SK-N-SH (cell line): ENCODE measurements around the gene PHC3. TPM values are rescaled to one million over a fixed set of nuclear protein-coding genes. Genes with fewer than 3 reads are reported as not detected.

Experiments used
- CTCF ChIA-PET: fragments of 300-600, 350-600 bp; formaldehyde crosslinking; extraction: SDS; loops from one replicate; lab custom pipeline; 2021; lab: Yijun Ruan, JAX
- POLR2A ChIA-PET: fragments of 350-600 bp; sonication (Branson Sonifier 250); formaldehyde crosslinking; extraction: SDS; loops from one replicate; lab custom pipeline; 2020; ENCODE audit warnings: antibody characterized with exemption, inconsistent platforms; lab: Yijun Ruan, JAX
- DNase-seq: peaks from one replicate; pipeline ENCODE4 v3.0.0; 2012
- H2AFZ ChIP-seq: fragments of 200-600 bp; sonication (generic); 2 replicates; pipeline ENCODE4 v1.8.1; 2016; ENCODE audit warnings: antibody characterized with exemption, mild to moderate bottlenecking, low read depth
- H3F3A ChIP-seq: fragments of 200-600 bp; sonication (generic); replicated peaks from 2 replicates; pipeline ENCODE3; 2016; ENCODE audit warnings: antibody characterized with exemption, mild to moderate bottlenecking; ENCODE audit not compliant: insufficient read depth
- H3K27ac ChIP-seq, 2 experiments: fragments of 200-500 bp in 1 of 2; fragments of 200-600 bp in 1 of 2; sonication (Bioruptor generic) in 1 of 2; sonication (generic), shearing (Covaris generic) in 1 of 2; 2 replicates each; pipeline versions ENCODE4 v1.5.1 to v1.6.1; 2014 to 2016; ENCODE audit warnings: low read depth in 2 of 2, inconsistent platforms in 1 of 2, low read length in 1 of 2, mild to moderate bottlenecking in 1 of 2, mixed read lengths in 1 of 2
- H3K27me3 ChIP-seq: fragments of 200-600 bp; sonication (generic), shearing (Covaris generic); 2 replicates; pipeline ENCODE4 v1.6.1; 2016; ENCODE audit warnings: mixed run types; ENCODE audit not compliant: insufficient read depth
- H3K36me3 ChIP-seq, 2 experiments: fragments of 200-500 bp in 1 of 2; fragments of 200-600 bp in 1 of 2; sonication (Bioruptor generic) in 1 of 2; sonication (generic) in 1 of 2; replicated peaks in 1 of 2; 2 replicates each; pipeline versions ENCODE3 to v1.5.1; 2014 to 2016; ENCODE audit warnings: low read length in 1 of 2, mild to moderate bottlenecking in 1 of 2; ENCODE audit not compliant: insufficient read depth in 2 of 2, control insufficient read depth in 1 of 2
- H3K4me1 ChIP-seq, 2 experiments: fragments of 200-500 bp in 1 of 2; fragments of 200-600 bp in 1 of 2; sonication (Bioruptor generic) in 1 of 2; sonication (generic), shearing (Covaris generic) in 1 of 2; 2 replicates each; pipeline versions ENCODE4 v1.5.1 to v1.6.1; 2014 to 2016; ENCODE audit warnings: low read depth in 1 of 2, low read length in 1 of 2, mixed run types in 1 of 2; ENCODE audit not compliant: insufficient read depth in 2 of 2, control insufficient read depth in 1 of 2
- H3K4me2 ChIP-seq: fragments of 200-600 bp; sonication (generic), shearing (Covaris generic); 2 replicates; pipeline ENCODE4 v1.6.1; 2017; ENCODE audit warnings: mixed run types
- H3K4me3 ChIP-seq, 2 experiments: fragments of 200-500 bp in 1 of 2; fragments of 200-600 bp in 1 of 2; sonication (Bioruptor generic) in 1 of 2; sonication (generic), shearing (Covaris generic) in 1 of 2; 2 replicates each; pipeline versions ENCODE4 v1.5.1 to v1.8.1; 2014 to 2016; ENCODE audit warnings: low read depth in 2 of 2, inconsistent platforms in 1 of 2, low read length in 1 of 2, mild to moderate bottlenecking in 1 of 2, mixed read lengths in 1 of 2, moderate library complexity in 1 of 2
- H3K79me2 ChIP-seq: fragments of 200-600 bp; sonication (generic); 2 replicates; pipeline ENCODE4 v1.8.1; 2017; ENCODE audit warnings: mild to moderate bottlenecking; ENCODE audit not compliant: insufficient read depth
- H3K9ac ChIP-seq: fragments of 200-600 bp; sonication (generic); 2 replicates; pipeline ENCODE4 v1.6.1; 2017; ENCODE audit warnings: mixed run types
- H3K9me2 ChIP-seq: fragments of 200-600 bp; sonication (generic); 2 replicates; pipeline ENCODE4 v1.6.1; 2017; ENCODE audit warnings: mixed run types
- H3K9me3 ChIP-seq: fragments of 200-600 bp; sonication (generic); 2 replicates; pipeline ENCODE4 v1.6.1; 2017; ENCODE audit warnings: mixed run types, mild to moderate bottlenecking, moderate library complexity
- H4K20me1 ChIP-seq: fragments of 200-600 bp; sonication (generic); 2 replicates; pipeline ENCODE4 v1.6.1; 2017; ENCODE audit warnings: mild to moderate bottlenecking, mixed run types; ENCODE audit not compliant: insufficient read depth
- CHD2 ChIP-seq: fragments of 150-350 bp; IDR thresholded peaks from 2 replicates; pipeline ENCODE4 v1.6.1; 2018; ENCODE audit warnings: low read length; ENCODE audit not compliant: partially characterized antibody
- ELF1 ChIP-seq: IDR thresholded peaks from 2 replicates; pipeline ENCODE4 v1.4.0; 2012
- EP300 ChIP-seq, 2 experiments: IDR thresholded peaks; 2 replicates each; pipeline versions ENCODE4 v1.4.0 to v1.6.1; 2012; ENCODE audit warnings: borderline replicate concordance in 1 of 2, low read depth in 1 of 2, low read length in 1 of 2
- FOXJ3 ChIP-seq: sonication (generic); formaldehyde crosslinking; IDR thresholded peaks from 2 replicates; pipeline ENCODE4 v1.5.1; 2020; ENCODE audit warnings: mild to moderate bottlenecking, missing genetic modification reagents
- FOXM1 ChIP-seq: IDR thresholded peaks from 2 replicates; pipeline ENCODE4 v1.4.0; 2012; ENCODE audit warnings: low read depth, mild to moderate bottlenecking
- GABPA ChIP-seq: IDR thresholded peaks from 2 replicates; pipeline ENCODE4 v1.4.0; 2012; ENCODE audit warnings: low read depth, mild to moderate bottlenecking
- NFIC ChIP-seq: IDR thresholded peaks from 2 replicates; pipeline ENCODE4 v1.4.0; 2012; ENCODE audit warnings: borderline replicate concordance
- POLR2AphosphoS5 ChIP-seq: IDR thresholded peaks from 2 replicates; pipeline ENCODE4 v1.6.1; 2012; ENCODE audit warnings: low read depth, low read length
- RFX5 ChIP-seq: IDR thresholded peaks from 2 replicates; pipeline ENCODE4 v1.6.1; 2012; ENCODE audit warnings: mild to moderate bottlenecking, improper control_type of control experiment, low read length
- RXRA ChIP-seq: IDR thresholded peaks from 2 replicates; pipeline ENCODE4 v1.4.0; 2012; ENCODE audit warnings: low read depth, mild to moderate bottlenecking, borderline replicate concordance
- SIN3A ChIP-seq: IDR thresholded peaks from 2 replicates; pipeline ENCODE4 v1.6.1; 2012; ENCODE audit warnings: low read depth, mild to moderate bottlenecking, low read length, moderate library complexity, borderline replicate concordance
- SMC3 ChIP-seq: IDR thresholded peaks from 2 replicates; pipeline ENCODE4 v1.6.1; 2012; ENCODE audit warnings: low read depth, low read length, improper control_type of control experiment
- TAF1 ChIP-seq: IDR thresholded peaks from 2 replicates; pipeline ENCODE4 v1.6.1; 2012; ENCODE audit warnings: low read depth, mild to moderate bottlenecking, low read length, moderate library complexity, borderline replicate concordance
- TCF12 ChIP-seq: IDR thresholded peaks from 2 replicates; pipeline ENCODE4 v1.4.0; 2012
- TEAD4 ChIP-seq: IDR thresholded peaks from 2 replicates; pipeline ENCODE4 v1.4.0; 2012; ENCODE audit warnings: mild to moderate bottlenecking, borderline replicate concordance; ENCODE audit not compliant: insufficient read depth
- ZBTB33 ChIP-seq: IDR thresholded peaks from 2 replicates; pipeline ENCODE4 v1.4.0; 2012; ENCODE audit warnings: low read depth, borderline replicate concordance
- WGBS: methylation state at CpG from one replicate; pipeline ENCODE4 v1.1.6; 2017; ENCODE audit warnings: low lambda C conversion rate; 5-methylcytosine and 5-hydroxymethylcytosine counted together
- polyA plus RNA-seq, 3 experiments: library from polyadenylated mRNA; depleted of rRNA; stranded (reverse); fragments of >200 nt; gene quantifications; 2 replicates each; pipeline ENCODE4 v1.2.3, GENCODE V29; 2012
- TF ChIP-seq, protein P1 (sequence below): fragments of 200-600 bp; sonication (generic); IDR thresholded peaks from 2 replicates; pipeline ENCODE4 v1.6.1; 2017; ENCODE audit warnings: antibody characterized with exemption, mild to moderate bottlenecking, moderate library complexity

PHC3 gene
- polyA plus RNA-seq, 1 of the 3 experiments (the other 2 are of a cell fraction), result 9.2 TPM

- Histone ChIP-seq H2AFZ (no peak overlapping the region), H4K20me1 (no peaks in the 10 kb centered on the region), H3K79me2 (no peaks in the 10 kb centered on the region), H3K4me1 (no peaks in the 10 kb centered on the region), H3K27me3 (no peaks in the 10 kb centered on the region), H3K4me2 (no peak overlapping the region), H3K9me3 (no peaks in the 10 kb centered on the region), H3K4me3 (no peak overlapping the region), H3F3A (no peaks in the 10 kb centered on the region), H3K27ac (no peak overlapping the region), H3K36me3 (peaks cover 68 to 93% of the 10 kb centered on the region in 2 experiments), H3K9me2 (no peaks in the 10 kb centered on the region), H3K9ac (0 out of 2 replicates have a peak overlapping the region, but pooled peaks have one; percentile 8)
- ChIA-PET POLR2A (no interaction called here), CTCF (interaction anchor here (1.2 to 1.8 kb wide), 3 partner anchors 13 to 60 kb away, joined by 3 to 4 read pairs (median 4); partner anchors contain the start of gene GPR160)
- DNase-seq, result no peak
- 77% methylated on average over 1 of the region's 1 CpG for WGBS
- TF ChIP-seq, protein P1, sequence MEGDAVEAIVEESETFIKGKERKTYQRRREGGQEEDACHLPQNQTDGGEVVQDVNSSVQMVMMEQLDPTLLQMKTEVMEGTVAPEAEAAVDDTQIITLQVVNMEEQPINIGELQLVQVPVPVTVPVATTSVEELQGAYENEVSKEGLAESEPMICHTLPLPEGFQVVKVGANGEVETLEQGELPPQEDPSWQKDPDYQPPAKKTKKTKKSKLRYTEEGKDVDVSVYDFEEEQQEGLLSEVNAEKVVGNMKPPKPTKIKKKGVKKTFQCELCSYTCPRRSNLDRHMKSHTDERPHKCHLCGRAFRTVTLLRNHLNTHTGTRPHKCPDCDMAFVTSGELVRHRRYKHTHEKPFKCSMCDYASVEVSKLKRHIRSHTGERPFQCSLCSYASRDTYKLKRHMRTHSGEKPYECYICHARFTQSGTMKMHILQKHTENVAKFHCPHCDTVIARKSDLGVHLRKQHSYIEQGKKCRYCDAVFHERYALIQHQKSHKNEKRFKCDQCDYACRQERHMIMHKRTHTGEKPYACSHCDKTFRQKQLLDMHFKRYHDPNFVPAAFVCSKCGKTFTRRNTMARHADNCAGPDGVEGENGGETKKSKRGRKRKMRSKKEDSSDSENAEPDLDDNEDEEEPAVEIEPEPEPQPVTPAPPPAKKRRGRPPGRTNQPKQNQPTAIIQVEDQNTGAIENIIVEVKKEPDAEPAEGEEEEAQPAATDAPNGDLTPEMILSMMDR, result no peak
These were observed 82.8 kb downstream of the PHC3 start for GRCh38 chr3:170098753-170099152.

GRCh38 chr3:170096342-170096741 lies 85.2 kb downstream of the PHC3 start:
- no peak overlapping the region for H2AFZ ChIP-seq
- H3F3A ChIP-seq, result no peaks in the 10 kb centered on the region
- no peak overlapping the region for H3K27ac ChIP-seq
- no peaks in the 10 kb centered on the region for H3K27me3 ChIP-seq
- no peaks in the 10 kb centered on the region for H3K4me1 ChIP-seq
- POLR2A ChIA-PET, result no interaction called here
- 89% methylated on average over 3 of the region's 3 CpGs for WGBS
- H4K20me1 ChIP-seq, result no peaks in the 10 kb centered on the region
- TF ChIP-seq CHD2 (no peak), SMC3 (no peak), EP300 (IDR thresholded peaks at IDR 0.05; ENCODE audit: borderline replicate concordance in 1 of 2, low read depth in 1 of 2, low read length in 1 of 2) (no peak), GABPA (no peak), POLR2AphosphoS5 (no peak)
- TF ChIP-seq, all 33 proteins: peak for 0
- H3K36me3 ChIP-seq, result peaks cover 72 to 86% of the 10 kb centered on the region in 2 experiments
- CTCF ChIA-PET, result interaction anchor here (0.7 kb wide), 1 partner anchor 294 kb away, joined by 3 read pairs; no protein-coding TSS in a partner anchor
- H3K9ac ChIP-seq, result no peak overlapping the region
- H3K4me3 ChIP-seq, result no peak overlapping the region
- H3K4me2 ChIP-seq, result no peak overlapping the region
- DNase-seq, result no peak
- H3K79me2 ChIP-seq, result no peaks in the 10 kb centered on the region
- H3K9me3 ChIP-seq, result no peaks in the 10 kb centered on the region
- no peaks in the 10 kb centered on the region for H3K9me2 ChIP-seq

- WGBS, result 89% methylated on average over 4 of the region's 4 CpGs
- Histone ChIP-seq H4K20me1 (no peaks in the 10 kb centered on the region), H3K79me2 (no peaks in the 10 kb centered on the region), H3K9me3 (no peaks in the 10 kb centered on the region), H3K36me3 (peaks cover 69 to 83% of the 10 kb centered on the region in 2 experiments), H2AFZ (no peak overlapping the region), H3K9ac (no peak overlapping the region), H3K9me2 (no peaks in the 10 kb centered on the region), H3K4me3 (no peak overlapping the region), H3K27ac (no peak overlapping the region), H3K4me1 (no peaks in the 10 kb centered on the region), H3K4me2 (no peak overlapping the region), H3F3A (no peaks in the 10 kb centered on the region), H3K27me3 (no peaks in the 10 kb centered on the region)
- DNase-seq, result no peak
- POLR2A ChIA-PET, result no interaction called here
- CTCF ChIA-PET, result interaction anchor here (0.7 kb wide), 1 partner anchor 294 kb away, joined by 3 read pairs; no protein-coding TSS in a partner anchor
- no peak for TF ChIP-seq SIN3A
- TF ChIP-seq RXRA, result no peak
- no peak for TF ChIP-seq ELF1
- TF ChIP-seq TEAD4, result no peak
- TF ChIP-seq NFIC, result no peak
- no peak for TF ChIP-seq SMC3
- TF ChIP-seq RFX5, result no peak
- TF ChIP-seq ZBTB33, result no peak
- no peak for TF ChIP-seq FOXM1
- no peak for TF ChIP-seq FOXJ3 (CRISPR knock-in tag)
- TF ChIP-seq TAF1, result no peak
- TF ChIP-seq TCF12, result no peak
These were observed 85.8 kb downstream of the PHC3 start for GRCh38 chr3:170095771-170096170.
